ENCODE results near the gene PIK3R5.

PIK3R5 gene

GRCh38 chr17:8829036-8829941 is 136.2 kb downstream of the PIK3R5 start:
- Histone ChIP-seq H3K9me3 (ENCODE audit: severe bottlenecking) (peaks cover 4% of the 10 kb centered on the region), H3K36me3 (no peaks in the 10 kb centered on the region), H3K27ac (no peak overlapping the region), H3K4me3 (ENCODE audit: low read depth, low read length) (no peak overlapping the region), H3K27me3 (ENCODE audit: insufficient read depth, low read depth, severe bottlenecking) (no peaks in the 10 kb centered on the region)
- no peak for DNase-seq
- no peak for TF ChIP-seq CTCF (IDR thresholded peaks at IDR 0.05; ENCODE audit: low read depth, low read length)
